Measurements from ENCODE around the gene KLHL6.

Gene KLHL6

DNA sequence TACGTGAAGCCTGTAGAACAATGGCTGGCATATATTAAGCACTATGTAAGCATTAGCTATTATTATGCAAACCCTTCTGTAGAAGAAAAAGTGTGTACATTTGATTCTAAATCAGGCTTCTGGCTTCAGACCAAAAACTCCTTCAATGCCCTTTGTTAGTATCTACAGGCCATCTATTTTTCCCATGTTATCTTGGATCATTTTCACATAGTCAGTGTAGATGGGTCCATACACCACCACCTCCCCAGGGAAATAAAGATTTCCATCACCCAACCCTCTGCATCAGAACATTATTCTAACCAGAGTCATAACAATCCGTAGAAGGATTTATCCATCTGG lies 8.0 kb upstream of the KLHL6 start:
- no peak for DNase-seq

DNA sequence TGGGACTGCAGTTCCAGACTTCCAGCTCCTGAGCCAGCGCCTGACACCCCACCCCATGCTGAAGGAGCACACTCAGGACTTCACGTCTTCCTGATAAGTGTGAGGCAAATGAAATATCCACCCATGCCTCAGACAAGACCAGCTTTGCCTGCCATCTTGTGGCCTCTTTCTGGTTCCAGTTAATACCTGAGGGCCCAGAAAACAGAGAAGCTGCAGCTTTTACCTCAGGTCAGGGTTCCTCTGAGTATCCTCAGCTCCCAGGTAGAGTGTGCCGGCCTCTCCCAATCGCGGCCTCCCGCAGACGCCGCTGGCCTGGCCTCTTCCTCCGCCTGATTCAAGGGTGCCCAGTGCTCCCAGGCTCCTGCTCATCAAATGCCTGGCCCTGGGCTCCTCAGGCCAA lies 5.1 kb upstream of the KLHL6 start:
- peak; percentile 35 to 39 for DNase-seq

DNA sequence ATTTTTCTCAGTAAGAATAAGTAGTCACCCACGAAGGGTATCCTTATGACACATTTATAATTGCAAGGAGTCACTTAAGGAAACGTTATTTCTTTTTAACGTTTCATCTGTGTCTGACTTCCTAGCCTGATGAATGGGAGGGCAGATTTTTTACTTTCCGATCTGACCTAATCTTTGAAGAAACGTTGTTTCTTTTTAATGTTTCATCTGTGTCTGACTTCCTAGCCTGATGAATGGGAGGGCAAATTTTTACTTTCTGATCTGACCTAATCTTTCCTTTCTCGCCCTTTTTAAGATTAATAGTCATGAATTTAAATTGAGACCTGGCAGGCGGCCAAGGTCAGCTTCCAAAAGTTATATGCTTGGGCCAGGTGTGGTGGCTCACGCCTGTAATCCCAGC lies 3.0 kb upstream of the KLHL6 start:
- no peak for DNase-seq

DNA sequence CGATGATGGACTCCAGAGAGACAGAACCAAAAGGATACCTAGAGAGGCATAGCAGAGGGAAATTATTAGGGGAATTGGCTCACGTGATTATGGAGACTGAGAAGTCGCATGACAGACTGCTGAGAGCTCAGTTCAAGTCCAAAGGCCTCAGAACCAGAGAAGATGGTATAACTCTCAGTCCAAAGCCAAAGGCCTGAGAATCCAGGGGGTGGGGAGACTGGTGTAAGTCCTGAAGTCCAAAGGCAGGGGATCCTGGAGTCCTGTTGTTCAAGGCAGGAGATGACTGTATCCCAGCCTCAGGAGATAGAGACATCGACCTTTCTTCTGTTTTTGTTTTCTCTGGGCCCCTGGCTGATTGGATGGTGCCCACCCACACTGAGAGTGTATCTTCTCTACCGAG lies 1.2 kb upstream of the KLHL6 start:
- no peak for DNase-seq

DNA sequence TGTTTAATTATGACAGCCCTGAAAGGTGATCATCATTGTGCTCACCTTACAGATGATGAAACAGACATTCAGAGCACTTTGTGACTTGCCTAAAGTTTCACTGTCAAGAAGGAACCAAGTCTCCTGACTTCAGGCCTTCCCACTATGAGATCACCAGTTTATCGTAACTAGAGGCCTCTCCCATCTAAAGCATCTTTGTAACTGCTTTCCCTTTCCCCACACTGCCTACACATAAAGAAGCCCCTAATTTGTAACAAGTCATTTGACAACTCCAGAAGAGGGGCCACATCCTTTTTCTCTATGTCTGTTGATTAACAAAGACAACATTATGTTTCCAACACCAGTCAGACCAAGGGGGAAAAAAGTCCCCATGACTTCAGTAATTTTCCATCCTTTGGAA lies 1.1 kb downstream of the KLHL6 start:
- peak in 1 of 2 donors; percentile 41 for DNase-seq

DNA sequence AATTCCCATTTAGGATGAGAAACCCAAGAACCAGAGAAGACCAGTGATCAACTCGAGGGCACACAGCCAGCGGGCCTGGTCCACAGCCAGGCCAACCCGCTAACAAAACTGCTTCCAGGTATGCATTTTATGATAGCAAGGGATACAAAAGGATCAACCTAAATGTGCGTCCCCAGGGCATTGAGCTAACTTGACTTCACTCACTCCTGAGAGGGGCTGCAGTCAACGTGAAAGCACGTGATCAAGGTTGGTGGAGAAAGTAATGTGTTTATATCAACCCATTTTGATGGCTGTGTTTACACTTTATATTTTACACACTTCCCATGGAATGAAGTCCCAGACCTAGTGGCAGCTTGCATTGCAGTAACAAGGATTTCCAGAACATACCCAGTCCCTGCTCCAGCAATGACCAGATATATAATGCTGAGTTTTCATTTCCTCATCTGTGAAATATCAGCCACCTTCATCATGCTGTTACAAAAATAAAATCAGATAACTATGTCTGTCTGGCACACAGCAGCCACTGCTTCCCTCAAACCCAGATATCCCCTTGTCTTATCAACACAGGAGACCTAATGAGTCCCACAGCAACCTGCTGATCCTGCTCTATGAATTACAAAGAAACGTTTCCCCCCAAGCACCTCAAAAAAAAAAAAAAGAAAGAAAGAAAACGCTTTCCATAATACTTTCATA lies 2.0 kb downstream of the KLHL6 start:
- DNase-seq: no peak

DNA sequence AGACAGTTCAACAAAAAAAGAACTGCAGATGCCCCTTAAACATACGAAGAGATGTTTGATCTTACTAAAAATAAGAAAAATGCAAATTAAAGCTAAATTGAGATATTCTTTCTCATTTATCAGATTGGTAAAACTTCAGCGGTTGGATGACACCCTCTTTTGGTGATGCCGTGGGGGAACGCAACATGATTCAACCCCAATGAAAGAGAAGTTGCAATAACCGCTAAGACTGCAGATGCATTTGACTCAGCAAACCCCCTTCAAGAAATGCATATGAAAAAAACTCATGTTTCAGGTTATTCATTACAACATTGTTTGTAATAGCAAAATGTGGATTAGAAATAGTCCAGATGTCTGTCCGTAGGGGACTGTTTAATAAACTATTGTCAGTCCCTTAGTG lies 3.6 kb downstream of the KLHL6 start:
- peak in 1 of 2 donors; percentile 26 for DNase-seq

DNA sequence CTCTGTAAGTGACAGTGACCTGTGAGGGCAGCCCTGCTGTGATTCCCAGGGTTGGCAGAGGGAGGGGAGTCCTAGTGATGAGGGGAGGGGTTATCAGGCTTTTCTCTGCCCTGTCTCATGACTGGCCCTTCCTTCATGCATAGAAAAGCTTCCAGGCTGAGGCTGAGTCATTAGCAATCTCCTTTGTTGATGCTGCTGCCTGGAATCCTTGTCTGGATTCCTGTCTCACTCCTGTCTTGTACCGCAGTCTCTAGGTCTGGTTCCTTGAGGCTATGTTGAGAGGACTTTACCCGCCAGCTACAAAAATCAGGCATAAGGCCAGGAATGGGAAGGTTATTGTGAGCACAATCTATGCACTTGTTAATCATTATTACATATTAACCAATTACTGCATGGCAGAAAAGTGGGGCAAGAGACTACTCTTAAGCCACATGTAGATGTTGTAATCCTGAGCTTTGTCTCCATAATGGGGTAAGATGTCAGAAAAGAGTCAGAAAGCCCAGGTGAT lies 7.2 kb downstream of the KLHL6 start:
- DNase-seq: no peak

DNA sequence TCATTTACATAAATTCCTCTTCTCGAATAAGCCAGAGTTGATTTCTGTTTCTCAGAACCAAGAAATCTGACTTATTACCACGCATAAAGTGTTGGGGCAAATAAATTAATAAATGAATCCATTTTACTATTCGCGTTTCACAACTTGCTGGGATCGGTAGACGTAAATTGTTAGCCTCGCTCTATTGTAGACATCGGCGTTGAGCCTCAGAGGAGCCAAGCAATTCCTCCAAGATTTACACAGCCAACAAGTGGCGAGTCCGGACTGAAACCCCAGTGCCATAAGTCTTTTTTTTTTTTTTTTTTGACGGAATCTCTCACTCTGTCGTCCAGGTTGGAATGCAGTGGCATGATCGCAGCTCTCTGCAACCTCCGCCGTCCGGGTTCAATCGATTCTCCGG lies 8.9 kb downstream of the KLHL6 start:
- no peak for DNase-seq

DNA sequence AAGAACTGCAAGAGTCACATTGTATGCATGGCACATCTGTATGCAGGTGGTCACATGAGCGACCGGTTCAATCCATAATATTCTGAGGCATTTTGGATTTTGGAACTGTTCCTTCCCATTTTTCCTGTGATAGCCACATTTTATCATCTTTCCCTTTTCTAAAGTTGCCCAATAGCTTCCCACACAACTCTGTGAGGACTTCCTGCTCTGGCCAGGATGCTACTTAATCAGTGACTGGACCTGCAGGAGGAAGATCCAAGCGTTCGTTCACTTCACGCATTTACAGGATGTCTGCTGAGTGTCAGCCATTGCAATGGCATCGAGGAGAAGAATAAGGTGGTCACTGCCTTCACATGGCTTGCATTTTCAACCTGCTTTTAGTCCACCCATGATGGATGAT lies 9.8 kb downstream of the KLHL6 start:
- no peak for DNase-seq

DNA sequence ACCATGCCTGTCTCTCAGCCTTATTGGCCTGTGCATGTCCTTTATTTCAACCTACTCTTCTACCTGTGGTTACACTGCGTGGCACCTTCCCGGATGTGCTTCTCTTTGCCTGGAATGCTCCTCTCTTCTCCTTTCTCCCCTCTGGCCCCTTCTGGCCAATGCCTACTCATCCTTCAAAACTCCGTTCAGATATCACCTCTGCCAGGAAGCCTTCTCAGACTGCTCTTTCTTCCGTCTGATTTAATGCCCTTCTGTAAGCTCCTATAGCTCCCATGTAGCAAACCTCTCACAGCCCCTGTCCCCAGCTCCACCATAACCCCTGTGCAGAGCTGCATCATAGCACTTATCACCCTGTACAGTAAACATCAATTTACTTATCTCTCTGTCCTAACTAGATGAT lies 13.2 kb downstream of the KLHL6 start:
- no peak for DNase-seq

DNA sequence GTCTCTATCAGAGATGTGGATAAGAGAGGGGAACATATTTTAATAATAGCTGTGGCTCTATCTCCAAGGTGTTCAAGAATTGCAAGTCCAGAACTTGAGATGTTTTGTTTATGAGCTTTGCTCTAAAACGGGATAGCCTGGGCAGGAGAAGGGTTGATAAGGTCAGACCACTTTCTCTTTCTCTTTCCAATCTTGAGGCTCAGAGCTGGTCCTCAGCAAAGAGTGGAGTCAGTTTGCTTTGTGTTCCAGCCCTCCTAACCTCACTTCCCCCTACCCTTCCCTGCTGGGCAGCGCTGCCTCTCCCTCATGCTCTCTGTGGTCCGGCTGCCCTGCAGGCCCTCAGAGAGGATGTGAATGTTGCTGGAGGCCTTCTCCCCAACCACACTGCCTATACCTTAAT lies 13.8 kb downstream of the KLHL6 start:
- no peak for DNase-seq

DNA sequence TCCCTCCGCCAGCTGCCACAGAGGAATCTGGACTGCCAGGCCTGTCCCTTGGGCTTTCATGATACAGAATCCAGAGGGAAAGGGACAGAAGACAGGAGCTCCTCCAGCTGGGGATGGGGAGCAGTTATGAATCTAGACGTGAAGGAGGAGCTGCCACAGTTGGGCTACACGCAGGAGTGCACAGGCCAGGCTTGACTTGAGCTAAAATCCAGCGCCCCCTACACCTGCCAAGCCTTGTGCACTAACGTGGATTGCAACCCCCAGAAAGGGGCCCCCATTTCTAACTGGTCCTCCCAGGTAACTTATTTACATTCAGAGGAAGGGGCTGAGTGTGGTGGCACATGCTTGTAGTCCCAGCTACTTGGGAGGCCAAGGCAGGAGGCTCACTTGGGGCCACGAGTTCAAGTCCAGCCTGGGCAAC lies 14.3 kb downstream of the KLHL6 start:
- DNase-seq: no peak

DNA sequence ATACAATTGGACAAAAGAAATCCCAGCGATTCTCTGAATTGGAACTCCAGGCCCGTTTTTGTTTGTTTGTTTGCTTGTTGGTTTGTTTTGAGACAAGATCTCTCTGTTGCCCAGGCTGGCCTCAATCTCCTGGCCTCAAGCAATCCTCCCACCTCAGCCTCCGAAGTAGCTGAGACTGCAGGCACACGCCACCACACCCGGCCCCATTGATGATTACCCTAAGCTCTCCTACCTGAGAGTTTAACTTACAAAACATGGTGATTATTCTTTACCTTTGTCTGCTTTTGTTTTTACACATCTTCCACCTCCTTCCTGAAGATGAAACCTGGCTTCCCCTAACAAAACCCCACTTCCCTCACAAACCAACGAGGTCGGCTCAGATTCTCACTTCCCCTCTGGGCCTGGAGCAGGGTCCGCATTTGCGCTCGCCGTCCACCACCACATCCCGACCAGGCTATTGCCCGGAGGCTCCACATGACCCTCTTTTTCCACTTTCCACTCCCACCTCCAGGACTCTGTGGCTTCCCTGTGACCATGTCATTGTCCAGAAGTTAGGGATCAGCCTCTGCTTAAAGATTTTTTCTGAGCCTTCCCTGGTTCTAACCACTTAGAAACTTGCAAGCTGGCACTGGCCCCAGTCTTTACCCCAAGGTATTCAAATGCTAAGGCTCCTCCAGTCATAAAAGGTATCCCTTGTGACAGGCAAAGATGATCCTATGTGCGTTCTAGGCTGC lies 14.8 kb downstream of the KLHL6 start:
- DNase-seq: peak in 1 of 2 donors; percentile 30

DNA sequence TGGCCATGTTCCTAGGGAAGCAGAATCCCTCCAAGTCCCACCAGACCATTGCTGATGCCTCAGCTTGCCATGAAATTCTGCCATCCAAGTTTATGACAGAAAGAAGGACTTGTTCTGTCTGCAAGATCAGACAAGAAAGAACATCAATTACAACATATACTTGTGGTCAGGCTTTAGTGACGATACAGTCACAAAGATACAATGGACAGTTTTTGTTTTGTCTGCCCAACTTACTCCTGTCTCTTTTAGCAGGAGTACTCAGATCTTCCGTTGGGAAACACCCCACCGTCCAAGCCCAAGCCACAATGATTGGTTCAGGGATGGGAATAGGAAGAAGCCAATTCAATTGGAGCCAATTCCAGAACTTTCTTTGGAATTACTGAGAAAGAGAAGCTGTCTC lies 15.7 kb downstream of the KLHL6 start:
- DNase-seq: no peak

DNA sequence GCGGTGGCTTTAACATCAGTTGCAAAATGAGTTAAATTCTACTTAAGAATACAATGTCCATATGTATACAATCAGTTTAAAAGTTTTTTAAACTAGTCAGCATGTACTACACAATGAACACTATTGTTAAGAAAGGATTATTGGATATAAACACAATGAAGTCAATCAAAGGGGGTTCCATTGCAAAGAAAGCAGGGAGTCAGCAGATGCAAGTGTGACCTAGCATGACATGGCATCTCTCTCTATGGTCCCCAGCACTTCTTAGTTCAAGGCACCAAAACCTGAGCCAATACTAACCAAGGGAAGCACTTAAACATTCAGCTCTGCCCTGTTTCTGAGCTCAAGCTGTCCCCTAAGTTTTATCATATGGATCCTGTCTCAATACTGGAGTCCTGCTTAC lies 17.0 kb downstream of the KLHL6 start:
- DNase-seq: no peak

DNA sequence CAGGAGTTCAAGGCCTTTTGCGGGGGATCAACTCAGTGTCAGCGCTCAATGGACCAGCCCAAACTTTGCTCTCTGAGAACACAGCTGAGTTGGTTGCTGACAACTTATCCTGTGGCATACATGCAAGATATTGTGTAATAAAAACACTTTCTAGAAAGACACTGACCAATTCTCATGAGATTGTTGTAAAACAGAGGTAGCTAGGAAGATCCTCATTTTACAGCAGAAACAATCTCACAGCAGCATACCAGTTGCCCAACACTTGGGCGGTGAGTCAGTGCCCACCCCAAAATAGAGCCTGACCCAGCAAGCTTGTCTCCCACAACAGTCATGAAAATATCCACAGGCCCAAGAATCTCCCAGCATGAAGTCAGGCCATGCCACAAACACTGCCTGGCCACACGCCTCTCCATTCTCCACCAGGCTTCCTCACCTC lies 18.2 kb downstream of the KLHL6 start:
- peak in 1 of 2 donors; percentile 79 for DNase-seq

DNA sequence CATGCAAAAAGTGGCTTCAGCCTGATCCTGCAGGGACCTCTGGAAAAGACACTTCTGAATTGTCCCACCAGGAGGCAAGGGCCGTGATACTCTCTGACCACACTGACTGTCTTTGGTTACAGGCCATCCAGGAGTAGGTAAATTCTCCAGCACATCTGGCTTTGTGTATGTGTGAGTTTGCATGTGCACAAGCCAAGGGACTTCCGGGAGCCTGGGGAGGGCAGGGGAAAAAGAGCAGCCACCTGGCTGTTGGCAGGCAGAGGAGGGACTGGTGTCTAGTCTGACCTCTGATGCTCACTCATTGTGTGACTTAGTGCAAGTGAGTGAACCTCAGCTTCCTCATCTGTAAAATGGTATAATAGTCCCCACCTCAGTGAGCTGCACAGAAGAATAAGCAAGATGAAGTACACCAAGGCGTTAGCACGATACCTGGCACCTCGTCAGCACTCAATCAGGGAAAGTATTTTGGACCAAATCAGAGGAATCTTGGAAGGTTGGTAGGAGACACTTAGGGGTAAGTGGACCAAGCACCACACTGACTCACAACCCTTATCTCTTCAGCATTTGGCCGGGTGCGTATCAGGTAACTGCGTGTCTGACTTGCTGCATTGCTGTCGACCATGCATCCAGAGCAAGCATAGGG lies 19.1 kb downstream of the KLHL6 start:
- no peak for DNase-seq

DNA sequence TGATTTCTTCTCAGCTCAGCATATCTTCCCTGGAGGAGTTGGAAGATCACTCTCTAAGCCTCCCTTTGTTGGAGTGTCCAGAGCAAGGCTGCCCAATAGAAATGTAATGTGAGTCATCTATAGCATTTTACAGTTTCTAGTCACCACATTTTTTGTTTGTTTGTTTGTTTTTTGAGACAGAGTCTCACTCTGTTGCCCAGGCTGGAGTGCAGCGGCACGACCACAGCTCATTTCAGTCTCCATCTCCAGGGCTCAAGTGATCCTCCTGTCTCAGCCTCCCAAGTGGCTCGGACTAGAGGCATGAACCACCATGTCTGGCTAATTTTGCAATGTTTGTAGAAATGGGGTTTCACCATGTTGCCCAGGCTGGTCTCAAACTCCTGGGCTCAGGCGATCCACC lies 21.3 kb downstream of the KLHL6 start:
- DNase-seq: no peak

DNA sequence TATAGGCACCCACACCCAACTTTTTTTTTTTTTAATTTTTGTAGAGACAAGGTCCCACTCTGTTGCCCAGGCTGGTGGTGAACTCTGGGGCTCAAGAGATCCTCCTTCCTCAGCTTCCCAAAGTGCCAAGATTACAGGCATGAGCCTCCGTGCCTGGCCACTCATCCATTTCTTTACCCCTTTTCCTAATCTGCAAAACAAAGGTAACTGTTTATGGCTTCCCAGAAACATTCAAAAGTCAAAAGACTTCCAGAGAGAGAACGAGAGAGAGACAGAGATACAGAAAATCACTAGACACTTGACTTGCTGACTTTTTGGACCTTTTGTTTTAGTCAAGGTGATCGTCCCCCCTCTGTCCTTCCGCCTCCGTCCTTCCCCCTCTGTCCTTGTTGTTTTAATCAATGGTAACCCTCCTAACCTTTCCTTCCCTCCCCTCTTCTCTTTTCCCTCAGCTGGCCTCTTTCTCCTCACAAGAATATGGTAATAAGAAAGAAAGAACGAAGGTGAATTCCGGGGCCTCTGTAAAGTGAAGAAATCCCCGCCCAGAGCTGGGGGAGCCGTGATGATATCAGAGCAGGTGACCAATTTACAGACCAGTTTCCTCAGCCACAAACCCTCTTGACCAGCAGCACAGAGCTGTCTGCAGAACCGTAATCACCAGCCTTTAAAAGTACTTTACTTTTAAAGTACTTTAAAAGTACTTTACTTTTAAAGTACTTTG lies 21.9 kb downstream of the KLHL6 start:
- peak in 1 of 2 donors; percentile 20 for DNase-seq

DNA sequence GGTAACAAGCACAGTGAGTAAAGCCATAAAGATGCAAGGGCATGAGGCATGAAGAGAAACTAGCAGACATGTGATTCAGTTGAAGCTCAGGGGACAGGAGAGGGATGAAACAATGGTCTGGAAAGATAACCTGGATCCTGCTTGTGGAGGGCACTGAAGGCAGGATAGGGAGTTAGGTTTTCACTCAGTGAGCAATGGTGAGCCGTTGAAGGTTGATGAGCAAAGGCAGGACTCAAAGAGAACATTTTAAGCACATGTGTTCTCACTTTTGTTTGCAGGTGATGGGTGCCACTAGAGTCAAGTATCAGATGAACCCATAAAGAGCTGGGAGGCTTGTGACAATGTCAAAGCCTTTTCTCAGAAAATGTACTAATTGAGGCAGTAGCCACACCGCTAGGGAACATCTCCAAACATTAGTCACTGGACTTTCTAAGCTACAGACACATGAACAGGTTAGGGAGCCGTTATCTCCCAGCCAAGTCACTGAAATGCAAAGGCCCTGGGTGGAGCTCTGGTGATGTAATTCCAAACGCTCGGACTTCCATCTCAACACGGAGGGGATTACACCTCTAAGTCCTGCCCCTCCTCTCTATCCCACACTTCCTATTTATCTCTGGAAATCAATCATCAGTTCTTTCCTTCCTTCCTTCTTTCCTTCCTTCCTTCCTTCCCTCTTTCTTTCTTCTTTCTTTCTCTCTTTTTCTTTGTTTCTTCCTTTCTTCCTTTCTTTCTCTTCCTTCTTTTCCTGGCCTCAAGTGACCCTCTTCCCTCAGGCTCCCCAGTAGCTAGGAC lies 22.7 kb downstream of the KLHL6 start:
- DNase-seq: no peak

DNA sequence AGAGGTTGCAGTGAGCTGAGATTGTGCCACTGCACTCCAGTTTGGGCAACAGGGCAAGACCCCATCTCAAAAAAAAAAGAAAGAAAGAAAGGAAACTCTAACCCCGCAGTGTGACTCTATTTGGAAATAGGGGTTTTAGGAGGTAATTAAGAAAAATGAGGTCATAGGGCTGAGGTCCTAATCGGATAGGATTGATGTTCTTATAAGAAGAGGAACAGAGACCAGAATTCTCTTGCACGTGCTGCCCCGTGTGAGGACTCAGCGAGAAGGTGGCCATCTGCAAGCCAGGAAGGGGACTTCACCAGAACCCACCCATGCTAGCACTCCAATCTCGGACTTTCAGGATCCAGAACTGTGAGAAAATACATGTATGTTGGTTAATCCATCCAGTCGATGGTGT lies 25.8 kb downstream of the KLHL6 start:
- DNase-seq: no peak

DNA sequence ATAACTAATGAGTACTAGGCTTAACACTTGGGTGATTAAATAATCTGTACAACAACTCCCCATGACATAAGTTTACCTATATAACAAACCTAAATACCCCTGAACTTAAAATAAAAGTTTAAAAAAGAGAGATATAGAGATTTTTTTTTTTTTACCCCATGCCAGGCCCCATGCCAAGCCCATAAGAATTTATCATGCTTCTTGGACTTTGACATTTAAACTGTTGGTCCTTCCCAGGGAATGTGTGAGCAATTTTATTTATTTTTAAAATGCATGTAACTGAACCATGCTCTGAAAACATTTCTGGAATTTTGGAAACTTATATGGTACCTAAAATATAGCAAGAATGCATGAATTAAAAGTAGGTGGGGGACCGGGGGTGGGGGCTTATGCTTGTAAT lies 26.3 kb downstream of the KLHL6 start:
- no peak for DNase-seq
